Activated CD4-positive, alpha-beta T cell treated with anti-CD3 and anti-CD28 coated beads, Interleukin-2, amount 50 U/mL, for 48 hours (primary cell): ENCODE data around the gene STXBP3.
"Not testable (repeated sequence)": the region's sequence is repeated elsewhere in the genome, so short reads cannot be mapped to it uniquely, and the experiment has no call there.

ENCODE experiments used
- DNase-seq, 2 experiments: peaks; one replicate each; pipeline ENCODE4 v3.0.0-alpha.2; 2020

The STXBP3 gene, protein sequence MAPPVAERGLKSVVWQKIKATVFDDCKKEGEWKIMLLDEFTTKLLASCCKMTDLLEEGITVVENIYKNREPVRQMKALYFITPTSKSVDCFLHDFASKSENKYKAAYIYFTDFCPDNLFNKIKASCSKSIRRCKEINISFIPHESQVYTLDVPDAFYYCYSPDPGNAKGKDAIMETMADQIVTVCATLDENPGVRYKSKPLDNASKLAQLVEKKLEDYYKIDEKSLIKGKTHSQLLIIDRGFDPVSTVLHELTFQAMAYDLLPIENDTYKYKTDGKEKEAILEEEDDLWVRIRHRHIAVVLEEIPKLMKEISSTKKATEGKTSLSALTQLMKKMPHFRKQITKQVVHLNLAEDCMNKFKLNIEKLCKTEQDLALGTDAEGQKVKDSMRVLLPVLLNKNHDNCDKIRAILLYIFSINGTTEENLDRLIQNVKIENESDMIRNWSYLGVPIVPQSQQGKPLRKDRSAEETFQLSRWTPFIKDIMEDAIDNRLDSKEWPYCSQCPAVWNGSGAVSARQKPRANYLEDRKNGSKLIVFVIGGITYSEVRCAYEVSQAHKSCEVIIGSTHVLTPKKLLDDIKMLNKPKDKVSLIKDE

DNA sequence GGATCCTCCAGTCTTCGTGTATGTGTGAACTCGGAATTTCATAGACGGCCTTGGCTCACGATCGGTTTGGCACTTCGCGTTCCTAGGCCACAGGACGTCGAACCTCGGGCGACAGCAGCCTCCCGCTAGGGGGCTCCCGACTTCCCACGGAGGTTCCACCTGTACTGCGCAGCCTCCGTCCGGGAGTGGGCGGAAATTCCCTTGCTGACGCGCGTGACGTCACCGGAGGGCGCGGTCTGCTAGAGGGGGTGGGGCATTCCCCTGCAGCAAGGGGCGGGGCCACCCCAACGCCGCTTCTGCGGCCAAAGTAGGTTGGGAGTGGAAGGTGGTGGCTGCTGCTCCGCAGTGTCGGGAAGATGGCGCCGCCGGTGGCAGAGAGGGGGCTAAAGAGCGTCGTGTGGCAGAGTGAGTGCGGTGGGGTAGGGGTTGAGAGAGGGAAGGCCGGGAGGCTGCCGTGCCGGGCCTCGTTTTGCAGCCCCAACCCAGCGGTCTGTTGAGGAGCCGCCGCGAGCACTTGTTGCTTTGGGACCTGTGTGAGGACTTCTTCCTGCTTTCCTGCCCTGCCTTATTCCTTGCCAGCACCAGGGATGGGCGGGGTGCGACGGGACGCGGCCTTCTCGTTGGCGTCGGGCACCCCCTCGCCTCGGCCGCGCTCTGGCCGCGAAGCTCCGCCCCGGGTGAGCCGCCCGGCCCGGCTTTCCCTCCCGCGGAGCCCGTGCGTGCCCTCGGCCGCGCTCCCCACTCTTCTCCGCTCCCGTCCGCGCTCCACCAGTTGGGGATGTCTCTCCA is at the start of gene STXBP3:
STXBP3 (plus strand) TSS at position 293 of the 789 bp plus-strand sequence; CDS start at position 357, 64 bp downstream.
- peak; percentile 100 for DNase-seq

DNA sequence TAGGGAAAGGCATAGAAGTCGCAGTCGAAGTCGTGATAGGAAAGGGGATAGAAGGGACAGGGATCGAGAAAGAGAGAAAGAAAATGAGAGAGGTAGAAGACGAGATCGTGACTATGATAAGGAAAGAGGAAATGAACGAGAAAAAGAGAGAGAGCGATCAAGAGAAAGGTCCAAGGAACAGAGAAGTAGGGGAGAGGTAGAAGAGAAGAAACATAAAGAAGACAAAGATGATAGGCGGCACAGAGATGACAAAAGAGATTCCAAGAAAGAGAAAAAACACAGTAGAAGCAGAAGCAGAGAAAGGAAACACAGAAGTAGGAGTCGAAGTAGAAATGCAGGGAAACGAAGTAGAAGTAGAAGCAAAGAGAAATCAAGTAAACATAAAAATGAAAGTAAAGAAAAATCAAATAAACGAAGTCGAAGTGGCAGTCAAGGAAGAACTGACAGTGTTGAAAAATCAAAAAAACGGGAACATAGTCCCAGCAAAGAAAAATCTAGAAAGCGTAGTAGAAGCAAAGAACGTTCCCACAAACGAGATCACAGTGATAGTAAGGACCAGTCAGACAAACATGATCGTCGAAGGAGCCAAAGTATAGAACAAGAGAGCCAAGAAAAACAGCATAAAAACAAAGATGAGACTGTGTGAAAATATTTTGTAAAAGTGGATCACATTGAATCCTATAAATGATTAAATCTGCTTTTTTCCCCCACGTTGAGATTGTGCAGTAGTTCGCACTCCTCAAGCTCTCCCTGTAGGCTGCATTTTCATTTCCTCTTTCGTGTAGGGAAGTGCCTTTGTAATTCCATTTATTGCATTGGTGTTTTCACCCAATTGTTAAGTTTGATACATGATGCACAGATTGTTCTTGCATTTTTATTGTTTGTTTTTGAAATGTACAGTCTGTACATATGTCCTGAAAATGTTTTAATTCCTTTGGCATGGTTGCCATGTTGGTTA is 46.8 kb upstream of the STXBP3 start:
- DNase-seq: no peak

DNA sequence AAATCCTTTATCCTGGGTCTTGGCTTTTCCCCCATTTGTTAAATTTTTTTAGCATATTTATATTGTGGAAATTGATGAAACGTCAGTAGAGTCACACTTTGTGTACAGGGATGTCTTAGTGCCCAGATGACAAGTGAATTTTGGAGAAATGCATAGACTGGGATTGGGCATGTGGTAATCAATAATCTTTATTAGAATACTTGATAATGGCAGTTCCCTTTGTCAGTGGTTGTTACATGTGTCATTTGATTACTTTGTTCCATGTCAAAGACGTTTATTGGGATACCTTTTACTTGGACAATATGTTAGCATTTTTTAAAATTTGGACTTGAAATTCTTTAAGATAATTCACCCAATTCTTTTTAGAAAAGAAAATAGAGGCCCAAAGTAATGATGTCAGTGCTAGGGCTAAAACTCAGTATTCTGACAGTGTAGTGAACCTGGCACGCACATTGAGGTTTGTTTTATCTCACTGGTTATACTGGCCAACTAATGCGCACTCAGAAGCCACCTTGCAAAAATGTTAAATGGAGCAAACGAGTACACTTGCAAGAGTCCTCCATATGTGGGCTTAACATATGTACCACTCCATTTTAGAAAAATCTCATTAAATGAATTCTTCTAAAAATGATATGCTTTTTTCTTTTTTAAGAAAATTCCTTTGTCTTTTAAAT is 45.2 kb upstream of the STXBP3 start:
- no peak for DNase-seq

DNA sequence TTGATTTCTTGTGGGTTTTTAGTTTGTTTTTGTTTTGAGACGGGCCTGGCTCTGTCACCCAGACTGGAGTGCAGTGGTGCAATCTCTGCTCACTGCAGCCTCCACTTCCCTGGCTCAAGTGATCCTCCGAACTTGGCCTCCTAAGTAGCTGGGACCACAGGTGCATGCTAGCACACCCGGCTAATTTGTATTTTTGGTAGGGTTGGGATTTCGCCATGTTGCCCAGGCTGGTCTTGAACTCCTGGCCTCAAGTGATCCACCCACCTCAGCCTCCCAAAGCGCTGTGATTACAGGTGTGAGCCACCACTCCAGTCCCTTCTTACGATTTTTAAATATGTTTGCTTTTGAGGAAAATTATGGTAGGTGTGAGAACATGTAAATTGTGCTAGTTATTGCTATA is 44.4 kb upstream of the STXBP3 start:
- DNase-seq: not testable (repeated sequence)

DNA sequence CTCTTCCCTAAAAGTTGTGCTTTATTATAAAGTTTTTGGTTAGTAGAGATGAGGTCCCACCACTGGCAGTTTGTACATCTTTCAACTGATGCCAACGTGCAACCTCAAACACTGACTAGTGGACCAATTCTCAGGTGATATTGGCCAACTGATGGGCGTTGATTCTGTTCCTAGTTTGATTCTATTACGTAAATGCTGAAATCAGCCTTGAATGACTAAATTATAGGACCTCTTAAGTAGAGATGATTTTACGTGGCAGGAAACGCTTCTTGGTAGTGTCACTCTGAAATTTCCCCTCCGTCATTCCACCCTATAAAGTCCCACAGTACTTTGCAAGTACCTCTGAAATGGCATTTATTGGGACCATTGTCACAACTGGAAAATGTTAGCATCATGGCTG is 42.5 kb upstream of the STXBP3 start:
- DNase-seq: peak in 1 of 2 experiments; percentile 37

DNA sequence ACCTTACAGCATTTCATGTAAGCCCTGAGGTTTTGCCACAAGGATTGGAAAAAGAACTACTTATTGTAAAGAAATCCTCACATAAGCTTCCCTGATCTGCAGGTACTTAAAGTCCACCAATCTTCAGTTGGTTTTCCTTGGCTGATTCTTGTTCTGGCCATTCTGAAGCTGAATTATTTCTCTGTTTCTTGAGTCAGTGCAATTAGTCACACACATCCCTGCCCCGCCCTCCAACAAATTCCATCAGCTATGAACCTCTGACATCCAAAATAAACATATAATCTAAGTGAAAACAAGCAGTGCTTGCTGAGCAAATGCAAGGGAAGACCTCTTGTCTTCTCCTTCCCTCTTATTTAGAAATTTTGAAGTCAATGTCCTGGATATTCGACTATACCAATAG is 42.0 kb upstream of the STXBP3 start:
- no peak for DNase-seq

DNA sequence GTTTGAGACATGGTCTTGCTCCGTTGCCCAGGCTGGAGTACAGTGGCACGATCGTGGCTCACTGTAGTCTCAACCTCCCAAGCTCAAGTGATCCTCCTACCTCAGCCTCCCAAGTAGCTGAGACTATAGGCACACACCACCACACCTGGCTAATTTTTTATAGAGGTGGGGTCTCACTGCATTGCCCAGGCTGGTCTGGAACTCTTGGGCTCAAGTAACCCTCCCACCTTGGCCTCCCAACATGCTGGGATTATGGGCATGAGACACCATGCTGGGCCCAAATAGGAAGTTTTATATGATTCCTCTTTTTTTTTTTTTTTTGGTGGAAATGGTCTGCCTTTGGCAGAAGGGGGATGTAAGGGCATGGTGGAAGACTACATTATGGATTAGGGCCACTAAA is 39.8 kb upstream of the STXBP3 start:
- DNase-seq: no peak

DNA sequence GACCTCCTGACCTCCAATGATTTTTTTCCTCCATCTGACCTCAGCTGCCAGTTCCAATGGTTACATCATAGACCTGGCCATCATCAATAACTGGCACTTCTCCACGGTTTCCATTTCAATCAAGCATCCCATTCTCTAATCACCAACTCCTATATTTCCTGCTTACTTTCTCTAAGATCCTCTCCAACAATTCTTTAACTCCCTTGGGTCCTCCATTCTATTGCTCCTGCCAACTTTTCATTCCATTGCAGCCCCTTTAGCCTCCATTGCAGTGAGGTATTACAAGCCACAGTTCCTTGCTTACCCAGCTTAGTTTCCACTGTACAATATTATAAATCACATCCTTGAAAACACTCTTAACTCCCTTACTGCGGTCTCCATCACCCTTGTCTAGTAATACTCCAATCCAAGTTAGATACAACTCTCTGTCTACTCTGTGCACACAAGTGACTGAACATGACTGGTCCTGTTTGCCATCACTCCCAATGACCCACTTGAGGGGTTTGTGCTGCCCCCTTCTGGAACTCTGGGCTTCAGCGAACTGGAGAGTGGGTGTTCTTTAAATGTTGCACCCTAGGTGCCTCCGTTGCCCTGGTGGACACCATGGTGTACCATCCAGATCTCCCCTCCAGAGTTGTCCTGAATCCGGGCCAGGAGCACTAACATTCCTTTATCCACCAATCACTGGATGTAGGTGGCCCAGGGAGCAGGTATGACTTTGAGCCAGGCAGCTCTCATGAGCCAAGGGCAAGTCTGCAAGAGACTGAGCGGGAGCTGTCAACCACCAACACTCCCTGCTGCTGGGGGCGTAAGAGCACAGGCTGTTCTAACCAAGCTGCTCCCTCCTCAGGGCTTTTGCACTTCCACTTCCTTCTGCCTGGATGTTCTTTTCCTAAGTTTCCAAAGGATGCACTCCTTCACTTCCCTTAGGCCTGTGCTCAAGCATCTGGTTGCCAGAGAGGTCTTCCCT is 37.5 kb upstream of the STXBP3 start:
- peak; percentile 67 to 77 for DNase-seq

DNA sequence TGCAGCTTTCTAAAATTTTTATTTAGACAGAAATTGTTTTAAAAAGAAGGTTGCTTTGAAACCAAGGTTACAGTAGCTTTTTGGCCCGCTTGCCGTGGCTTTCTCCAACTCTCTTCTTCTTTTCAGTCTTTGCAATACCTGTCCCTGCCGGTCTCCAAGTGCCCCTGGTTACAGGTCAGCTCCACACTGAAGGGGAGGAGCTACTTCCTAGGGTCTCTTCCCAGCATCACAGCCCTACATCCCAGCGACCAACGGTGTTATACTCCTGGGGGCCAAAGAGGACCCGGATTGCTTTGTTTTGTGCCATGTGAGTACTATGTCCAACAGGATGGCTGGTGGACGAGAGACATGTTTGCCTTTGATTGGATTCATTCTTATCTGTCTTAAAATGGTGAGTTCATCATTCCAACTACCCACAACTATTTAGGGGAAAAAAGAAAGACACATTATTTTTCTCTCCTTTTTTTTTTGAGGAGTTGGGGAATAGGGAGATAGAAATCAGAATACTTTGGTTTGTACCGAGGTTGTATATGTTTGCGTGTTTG is 33.8 kb upstream of the STXBP3 start, which contains the start of gene FNDC7:
FNDC7 (plus strand) TSS at position 303 of the 545 bp plus-strand sequence; CDS start at position 329, 26 bp downstream.
- no peak for DNase-seq

DNA sequence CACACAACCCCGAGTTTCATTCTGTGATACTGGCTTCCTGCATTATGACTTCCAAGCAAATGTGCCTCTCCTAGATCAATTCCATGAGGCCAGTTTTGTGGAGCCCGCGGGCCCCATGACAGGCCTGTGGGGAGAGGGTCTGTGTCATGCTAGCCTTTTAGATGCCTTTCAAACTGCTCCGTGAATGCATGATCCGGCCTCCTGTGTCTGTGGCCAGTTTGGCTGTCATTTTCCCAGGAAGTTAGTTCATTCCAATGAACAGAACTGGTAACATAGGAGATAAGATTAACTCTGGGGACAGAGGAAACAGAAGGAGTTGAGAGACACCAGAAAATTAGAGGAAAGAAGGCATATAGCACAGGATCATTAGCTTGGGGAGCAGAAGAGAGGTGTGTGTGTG is 30.5 kb upstream of the STXBP3 start:
- no peak for DNase-seq

DNA sequence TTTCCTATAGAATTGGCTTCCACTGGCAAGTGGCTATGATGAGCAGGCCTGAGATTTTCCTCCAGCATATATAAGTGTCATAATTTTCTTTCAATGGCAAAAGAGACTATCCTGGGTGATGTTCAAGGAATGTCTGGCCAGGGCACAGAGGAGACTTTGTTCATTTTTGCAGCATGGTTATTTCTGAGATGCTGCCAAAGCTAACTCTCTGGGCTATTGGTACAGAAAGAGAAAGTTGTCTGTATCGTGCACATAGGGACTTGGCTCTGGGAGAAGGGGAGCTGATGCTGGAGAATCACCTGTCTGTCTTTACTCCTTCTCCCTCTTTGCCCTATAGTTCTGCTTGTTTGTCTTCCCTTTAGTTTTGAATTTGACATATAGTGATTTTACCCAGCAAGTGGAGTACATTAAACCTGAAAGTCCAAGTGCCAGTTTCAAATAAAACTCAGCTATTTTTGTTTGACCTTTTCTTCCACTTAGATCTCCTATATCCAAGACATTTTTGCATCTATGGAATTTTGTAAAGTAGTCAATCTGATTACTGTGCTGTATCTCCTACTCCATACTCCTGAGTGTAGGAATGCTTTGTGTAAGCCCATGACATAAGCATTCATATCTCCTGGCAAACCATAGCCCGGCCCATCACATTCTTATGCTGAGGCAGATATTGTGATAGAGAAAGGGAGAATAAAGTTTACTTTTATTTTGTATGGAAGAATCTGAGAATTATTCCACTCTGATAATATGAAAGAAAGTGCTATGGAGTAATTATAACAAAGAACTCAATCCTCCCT is 29.8 kb upstream of the STXBP3 start:
- no peak for DNase-seq

DNA sequence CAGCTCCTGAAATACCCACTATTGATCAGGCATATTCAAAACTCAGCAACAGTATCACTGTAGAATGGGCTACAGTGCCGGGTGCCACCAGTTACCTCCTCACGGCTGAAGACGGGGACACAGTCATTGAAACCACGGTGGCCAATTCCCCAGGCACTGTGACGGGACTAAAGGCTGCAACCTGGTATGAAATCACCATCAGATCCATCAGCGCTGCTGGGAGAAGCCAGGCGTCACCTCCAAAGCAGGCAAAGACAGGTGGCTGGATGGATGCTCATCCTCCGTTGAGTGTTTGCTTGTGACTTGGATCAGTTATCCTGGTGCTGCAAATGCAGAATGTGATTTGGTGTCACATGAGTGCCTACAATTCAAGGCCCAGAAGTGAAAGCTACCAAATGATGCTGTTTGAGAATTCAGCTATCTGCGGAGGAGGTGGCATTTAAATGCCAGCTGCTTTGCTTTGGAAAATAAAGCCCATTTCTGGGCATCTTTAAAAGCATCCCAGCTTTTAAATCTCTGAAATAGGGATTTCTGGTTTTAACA is 28.6 kb upstream of the STXBP3 start:
- DNase-seq: no peak

DNA sequence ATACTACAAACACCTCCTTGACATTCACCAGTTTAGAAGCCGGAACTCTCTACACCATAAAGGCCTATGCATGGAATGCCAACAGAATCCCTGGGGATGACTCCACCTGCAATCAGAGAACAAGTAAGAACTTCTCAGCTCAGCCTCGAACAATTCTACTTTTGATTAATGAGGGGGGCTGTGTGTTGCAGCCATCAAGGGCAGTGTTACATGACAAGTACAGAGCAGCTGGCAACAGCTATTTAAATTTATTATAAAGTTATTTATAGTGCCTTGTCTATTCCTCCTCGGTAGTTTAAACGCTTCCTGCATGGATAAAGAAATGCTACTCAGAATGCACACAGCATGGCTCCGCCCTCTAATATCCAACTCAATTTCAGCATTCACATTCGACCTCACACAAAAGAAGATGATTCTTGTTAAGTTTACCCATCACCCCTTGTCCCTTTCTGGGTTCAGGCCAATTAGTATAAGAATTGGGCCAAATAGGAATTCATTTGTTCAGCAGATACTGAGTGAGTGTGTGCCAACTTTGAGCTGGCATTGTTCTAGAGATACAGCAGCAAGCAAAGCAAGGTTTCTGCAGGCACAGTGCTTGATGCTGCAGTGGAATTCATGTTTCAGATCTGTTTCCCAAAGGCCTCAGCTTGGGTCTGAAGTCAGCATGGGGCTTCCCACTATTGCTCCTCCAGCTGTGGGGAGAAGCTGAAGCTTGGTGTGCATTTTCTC is 27.4 kb upstream of the STXBP3 start:
- no peak for DNase-seq

DNA sequence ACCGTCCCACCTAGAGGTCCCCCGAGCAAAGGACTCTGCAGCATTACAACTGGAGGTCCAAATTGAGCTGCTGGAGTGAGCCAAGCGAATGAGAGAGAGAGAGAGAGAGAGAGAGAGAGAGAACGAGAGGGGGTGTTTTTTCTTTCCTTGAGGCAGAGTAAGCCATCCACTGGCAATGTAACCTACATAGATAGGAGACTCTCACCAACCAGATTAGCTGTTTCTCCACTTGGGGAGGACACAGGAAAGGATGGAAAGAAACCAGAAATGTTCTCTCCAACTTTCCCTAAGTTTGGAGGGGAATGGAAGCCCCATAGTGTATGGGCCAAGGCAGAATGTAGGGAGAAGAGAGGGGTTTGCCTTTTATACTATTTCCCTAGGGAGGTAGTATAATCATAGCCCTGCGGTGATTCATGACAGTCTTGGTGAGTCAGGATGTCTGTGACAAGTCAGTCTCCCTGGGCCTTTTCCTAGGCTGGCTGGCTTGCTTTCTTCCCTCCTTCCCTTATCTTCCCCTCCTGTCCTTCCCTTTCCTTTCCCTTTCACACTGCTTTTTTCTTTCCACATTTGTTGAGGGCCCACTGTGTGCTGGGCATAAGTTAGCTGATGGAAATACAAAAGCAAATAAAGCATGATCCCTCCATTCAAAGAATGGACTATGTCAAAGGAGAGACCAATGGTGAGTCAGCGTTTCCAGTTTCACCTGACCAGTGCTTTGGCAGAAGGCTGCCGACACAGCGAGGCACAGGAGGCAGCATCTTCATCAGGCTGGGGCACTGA is 26.6 kb upstream of the STXBP3 start:
- DNase-seq: no peak

DNA sequence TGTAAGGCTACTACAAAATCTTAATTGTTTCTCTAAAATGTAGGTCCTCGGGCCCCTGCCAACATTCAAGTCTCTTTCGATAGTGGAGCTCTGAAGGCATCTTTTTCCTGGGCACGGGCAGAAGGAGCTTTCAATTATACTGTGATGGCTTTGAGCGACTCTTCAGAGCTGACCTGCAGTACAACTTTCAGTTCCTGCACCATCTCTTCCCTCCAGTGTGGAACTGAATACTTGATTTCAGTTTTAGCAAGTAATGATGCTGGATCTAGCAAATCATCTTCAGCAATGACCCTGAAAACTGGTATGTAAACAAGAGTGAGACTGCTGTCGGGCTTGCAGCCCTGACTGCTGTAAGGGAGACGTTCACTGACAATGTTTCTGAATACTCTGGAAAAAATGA is 24.2 kb upstream of the STXBP3 start:
- no peak for DNase-seq

DNA sequence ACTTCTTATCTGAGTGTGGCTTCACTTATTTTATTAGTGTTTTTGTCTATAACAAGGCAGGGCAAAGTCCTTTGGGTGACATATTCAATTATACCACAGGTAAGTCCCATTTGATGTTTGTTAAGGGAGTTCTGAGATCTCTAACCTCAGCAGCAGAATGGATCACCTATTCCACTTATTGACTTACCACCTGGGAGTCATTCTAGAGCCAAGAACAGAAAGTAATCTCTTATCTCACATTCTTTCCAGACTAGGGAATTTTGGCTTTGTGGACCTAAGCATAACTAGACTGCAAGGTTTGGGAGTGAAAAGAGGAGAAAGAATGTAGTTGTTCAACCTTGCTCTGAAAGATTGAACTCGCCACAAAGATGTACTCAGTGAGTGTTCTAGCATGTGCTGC is 20.6 kb upstream of the STXBP3 start:
- no peak for DNase-seq

DNA sequence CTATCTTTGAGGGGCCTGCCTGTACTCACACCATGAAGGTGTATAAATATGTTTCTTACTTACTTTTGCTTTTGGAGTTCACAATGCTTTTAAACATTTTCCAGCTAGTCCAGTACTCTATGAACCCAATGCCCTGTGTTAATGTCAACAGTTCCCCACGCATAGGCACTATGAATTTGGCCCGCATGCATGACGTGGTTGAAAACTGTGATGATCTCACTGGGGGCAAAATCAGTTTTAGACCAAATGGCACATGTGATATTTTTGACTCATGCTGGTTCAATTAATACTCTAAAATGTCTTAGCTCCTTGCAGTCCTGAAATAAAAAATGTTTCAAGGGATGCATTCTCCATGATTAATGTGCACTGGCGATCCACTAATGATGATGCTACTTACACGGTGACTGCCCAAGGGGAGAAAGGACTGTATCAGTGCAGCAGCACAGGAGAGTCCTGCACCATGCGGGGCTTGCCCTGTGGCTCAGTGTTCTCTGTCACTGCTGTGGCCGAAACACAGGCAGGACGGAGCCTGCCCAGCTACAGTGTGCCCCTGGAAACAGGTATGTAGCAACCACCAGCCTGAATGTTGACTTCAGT is 18.0 kb upstream of the STXBP3 start:
- no peak for DNase-seq
